ENCODE measurements around the gene NEUROD2.

Gene NEUROD2

DNA sequence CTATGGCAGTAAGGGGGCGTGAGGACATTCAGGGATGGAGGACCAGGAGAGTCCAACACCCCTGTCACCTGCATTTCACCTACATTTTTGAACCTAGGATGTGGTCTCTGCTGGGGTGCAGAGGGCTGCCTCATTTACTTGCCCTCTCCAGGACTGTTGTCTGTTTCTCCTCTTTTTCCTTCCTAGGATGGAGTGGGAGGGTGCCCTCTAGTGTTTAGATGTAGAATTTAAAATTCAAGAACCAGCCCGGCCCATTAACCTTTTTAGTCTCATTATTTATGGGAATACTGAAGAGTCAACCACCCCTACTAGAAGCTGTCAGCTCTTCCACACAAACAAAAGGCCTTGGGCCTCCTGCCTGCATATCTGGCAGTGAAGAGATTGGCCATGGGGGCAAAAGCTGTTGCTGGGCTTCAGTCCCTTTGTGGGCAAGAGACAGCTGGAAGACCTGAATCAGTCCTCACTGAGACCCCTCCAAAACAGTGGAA, 26.7 kb upstream of the NEUROD2 start:
- DNase-seq = peak; percentile 12

DNA sequence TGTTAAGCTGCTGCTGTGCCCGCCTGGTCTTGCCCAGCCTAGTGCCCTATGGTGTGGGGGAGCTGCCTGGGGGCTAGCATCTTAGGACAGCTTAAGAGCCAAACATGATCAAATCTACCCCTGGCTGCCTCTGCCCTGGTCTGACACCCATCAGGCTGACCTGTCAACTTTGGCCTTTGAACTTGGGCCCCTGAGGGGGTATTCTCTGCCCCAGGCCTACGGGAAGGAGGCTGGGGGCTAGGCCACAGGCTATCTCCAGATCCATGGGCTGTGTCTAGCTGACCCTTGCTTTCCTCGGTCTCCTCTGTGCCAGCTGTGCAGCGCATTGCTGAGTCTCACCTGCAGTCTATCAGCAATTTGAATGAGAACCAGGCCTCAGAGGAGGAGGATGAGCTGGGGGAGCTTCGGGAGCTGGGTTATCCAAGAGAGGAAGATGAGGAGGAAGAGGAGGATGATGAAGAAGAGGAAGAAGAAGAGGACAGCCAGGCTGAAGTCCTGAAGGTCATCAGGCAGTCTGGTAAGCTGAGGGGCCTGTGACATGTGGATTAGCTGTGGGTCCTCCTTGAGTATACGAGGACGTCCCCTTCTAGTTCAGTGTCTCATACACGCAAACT, 26.0 kb upstream of the NEUROD2 start:
- no peak for DNase-seq

DNA sequence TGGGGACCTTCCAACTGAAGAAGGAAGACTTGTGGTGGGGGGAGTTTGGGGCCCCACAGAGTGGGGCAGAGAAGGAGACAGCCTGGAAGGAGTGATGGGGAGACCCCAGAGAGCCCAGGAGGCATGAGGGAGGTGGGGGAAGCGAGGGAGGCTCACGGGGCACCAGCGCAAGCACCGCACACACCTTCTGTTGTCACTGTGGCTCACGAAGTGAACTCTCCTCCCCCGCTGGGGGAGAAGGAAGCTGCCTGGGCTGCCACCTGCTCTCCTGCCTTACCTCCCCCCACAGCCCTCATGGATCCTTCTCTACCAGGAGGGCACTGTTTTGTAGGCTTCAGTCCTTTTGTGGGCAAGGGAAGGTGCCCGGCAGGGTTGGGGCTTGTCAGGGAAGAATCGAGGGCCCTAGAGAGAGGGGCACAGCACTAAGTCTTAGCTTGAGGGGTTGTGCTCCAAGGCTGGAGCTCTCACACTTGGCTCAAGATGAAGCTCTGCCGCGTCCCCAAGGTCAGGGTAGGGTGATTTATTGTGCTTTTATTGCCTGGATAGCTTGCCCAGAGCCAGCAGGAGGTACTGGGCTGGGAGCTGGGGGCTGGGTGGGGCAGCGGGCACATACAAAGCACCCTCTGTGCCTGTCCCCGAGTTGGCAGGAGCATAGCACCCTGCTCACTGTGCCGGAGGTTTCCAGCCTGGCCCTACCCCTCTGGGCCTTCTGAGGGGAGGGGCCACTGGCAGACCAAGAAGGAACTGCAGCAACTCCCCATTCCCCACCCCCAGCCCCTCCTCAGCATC, 24.6 kb upstream of the NEUROD2 start:
- no peak for DNase-seq

DNA sequence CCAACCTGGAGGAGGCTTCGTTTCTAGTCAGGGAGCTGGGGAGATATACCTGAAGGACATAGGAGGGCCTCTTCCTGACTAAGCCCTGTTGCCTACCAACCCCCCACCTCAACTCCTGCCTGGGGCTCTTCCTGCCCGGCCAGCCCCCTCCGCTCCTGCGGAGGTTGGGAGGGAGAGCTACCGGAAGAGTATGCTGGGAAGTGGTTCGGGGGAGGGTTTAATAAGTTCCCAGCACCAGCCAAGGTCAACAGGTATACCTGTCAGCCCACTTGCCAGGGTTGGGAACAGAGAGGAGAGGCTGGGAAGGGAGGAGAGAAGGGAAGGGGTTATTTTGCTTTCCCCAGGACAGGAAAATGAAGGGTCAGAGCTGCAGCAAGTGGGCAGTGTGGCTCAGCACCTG, 23.7 kb upstream of the NEUROD2 start:
- no peak for DNase-seq

DNA sequence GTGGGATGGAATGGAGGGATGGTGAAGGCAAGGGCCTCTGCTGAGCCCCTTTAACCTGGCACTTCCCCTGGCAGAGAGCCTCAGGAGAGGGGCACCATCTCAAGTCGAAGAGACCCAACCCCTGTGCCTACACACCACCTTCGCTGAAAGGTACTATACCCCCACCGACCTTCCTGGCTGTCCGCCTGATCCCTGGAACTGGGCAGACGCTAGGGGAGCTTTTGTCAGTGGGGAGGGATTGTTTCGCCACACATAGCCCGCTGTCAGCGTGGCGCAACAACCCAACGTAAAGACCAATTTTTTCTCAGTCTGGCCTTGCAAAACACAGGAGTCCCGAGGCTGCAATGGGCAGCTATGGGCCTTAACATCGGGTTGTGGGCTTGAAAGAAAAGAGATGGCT, 22.2 kb upstream of the NEUROD2 start:
- no peak for DNase-seq

DNA sequence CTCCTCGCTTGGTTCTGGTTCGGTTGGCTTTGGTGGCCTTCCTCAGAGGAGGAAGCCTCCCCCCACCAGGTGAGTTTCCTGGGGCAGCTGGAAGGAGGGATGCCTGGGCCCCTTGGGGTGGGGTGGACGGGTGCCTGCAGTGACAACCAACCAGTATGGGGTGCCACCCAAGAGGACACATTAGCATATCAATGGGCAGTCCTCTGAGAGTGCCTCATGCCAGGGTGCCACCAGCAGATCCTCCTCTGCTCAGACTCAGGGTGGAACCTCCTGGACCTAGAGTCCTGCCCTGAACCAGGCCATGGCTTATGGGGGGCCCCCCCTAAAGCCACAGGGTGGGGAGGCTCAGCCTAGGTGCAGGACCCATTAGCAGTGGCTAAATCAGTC, 21.8 kb upstream of the NEUROD2 start:
- no peak for DNase-seq

DNA sequence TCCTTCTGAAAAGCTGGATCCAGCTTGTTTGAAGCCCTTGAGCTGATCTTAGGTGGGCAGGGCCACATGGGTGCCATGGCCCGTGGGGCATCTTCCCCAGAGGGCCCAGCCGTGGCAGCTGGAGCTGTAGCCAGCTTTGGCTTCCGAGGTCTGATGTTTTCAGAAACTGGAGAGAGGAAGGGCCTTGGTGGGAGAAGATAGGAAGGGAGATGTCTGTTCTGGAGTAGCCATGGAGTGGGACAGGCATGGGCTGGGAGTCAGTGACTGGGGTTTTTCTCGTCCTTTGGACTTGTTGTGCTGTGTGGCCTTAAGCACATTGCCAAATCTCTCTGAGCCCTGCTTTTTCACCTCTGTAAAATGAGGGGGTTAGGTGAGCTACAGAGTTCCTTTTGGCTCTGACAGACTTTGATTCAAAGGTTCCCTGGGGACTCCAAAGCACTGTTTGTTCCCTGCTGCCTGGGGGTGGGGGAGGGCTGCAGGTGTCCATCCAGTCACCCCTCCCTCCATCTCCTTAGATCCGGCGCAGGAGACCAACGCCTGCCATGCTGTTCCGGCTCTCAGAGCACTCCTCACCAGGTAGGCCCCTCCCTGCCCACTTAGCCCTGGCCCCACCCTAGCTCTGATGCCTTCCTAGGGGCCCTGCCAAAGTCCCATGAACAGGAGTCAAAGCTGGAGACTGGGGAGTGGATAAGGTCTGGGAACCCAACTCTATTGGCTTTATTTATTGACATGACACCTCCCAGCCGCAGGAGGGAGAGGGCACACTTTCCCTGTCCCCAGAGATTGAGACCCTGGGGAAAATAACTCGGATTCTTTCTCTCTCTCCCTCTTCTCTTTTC, 21.2 kb upstream of the NEUROD2 start:
- no peak for DNase-seq

DNA sequence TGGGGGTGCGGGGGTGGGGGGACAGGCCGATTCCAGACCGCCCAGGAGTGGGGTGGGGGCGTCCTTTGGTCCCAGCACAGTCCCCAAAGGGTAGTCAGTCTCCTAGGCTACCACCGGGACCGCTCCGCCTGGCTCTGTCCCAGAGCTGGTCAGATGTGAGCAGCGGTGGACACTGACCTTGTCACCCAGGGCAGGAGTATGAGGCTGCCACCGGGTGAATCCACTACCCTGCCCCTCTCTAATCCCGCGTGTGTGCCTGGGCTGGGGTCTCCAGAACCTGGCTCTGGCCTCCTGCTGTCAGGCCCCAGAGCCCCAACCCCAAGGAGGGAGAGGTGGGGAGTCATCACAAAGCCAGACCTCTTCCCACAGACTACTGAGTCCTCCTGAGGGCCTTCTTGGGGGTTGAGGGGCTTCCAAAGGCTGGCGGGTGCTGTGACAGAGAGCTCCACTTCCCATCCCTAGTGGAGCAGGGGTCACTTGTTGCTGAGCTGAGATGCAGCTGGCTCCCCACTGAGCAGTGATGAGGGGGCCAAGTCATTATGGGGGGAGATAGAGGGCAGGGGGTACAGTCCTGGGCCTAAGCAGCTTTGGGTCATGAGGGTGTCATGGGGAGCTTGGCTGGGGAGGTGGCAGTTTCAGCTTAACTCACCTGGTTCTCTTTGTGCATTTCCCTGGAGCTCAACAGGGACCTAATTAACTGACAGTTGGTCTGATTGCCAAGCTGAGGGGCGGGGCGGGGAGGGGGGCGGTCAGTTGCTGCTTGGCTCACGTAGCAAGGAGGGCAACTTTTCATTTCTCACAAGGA, 20.2 kb upstream of the NEUROD2 start:
- no peak for DNase-seq

DNA sequence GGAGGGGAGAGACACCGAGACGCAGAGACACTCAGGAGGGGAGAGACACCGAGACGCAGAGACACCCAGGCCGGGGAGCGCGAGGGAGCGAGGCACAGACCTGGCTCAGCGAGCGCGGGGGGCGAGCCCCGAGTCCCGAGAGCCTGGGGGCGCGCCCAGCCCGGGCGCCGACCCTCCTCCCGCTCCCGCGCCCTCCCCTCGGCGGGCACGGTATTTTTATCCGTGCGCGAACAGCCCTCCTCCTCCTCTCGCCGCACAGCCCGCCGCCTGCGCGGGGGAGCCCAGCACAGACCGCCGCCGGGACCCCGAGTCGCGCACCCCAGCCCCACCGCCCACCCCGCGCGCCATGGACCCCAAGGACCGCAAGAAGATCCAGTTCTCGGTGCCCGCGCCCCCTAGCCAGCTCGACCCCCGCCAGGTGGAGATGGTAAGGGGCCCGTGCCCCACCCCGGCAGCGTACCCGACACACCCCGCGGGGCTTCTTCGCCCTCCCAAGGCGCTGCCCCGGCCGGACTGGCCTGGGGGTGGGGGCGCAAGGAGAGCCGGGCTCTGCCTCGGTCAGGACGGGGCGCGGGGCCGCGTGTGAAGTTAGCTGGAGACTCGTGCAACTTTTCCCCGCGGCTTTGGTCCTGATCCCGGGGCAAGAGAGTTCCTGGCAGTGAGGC, 19.5 kb upstream of the NEUROD2 start:
- DNase-seq = no peak

DNA sequence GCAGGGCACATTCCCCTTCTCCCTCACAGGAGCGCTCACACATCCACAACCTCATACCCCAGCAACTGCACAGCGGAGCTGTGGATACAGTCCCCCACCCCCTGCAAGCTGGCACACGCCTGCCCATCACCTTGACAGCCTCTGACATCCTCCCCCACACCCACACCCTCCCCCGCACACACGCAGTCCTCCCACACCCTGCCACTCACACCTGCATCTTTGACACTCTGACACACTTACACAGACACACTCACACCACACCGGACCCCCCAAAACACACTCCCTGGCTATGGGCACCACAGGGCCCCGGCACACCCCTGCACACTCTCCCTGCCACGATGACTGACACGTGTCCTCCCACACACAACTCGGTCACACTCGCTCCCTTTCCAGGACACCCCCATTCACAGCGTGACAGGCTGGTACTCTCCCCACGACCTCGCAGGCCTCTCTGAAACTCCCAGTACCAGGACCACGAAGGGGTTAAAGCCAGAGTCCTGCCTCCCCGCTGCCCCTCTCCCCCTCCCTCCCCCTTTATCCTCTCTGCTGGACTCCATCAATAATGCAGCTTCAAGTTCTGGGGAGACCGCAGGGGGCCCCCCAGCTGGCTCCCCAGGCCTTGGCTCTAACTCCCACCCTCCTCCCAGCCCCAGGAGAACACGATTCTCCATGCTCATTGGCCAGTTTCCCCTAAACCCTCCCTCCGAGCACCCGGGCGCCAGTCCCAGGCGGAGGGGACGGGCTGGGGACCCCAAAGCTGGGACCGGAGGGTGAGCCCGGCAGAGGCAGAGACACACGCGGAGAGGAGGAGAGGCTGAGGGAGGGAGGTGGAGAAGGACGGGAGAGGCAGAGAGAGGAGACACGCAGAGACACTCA, 18.7 kb upstream of the NEUROD2 start, which contains the start of gene PPP1R1B:
TSS of gene PPP1R1B (plus strand) at position 782 of the 876 bp plus-strand sequence. CDS start 441 bp downstream, outside the sequence.
- DNase-seq = no peak

DNA sequence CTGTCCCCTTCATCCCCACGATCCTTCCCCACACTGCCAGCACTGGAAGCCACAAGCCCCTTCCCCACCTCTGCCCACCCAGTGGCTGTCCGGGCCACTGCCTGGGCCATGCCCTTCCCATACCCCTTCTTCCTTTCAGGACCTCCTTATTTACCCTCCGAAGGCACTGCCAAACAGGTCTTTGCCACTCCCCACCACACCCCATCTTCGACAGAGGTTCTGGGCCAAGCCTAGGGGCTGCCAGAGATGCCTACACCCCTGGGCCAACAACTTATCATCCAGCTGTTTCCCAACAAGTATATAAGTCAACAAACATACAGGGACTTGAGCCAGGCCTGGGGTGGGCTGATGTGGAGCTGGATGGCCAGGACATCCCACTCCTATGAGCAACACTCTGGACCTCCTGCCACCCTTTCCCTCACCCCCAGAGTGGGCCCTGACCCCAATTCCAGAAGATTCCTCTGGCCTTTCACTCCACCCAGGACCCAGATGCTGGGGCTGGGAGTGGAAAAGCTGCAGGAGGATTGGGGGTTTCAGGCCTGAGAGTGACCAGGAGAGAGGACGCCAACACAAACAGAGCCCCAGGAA, 17.6 kb upstream of the NEUROD2 start:
- DNase-seq = no peak

DNA sequence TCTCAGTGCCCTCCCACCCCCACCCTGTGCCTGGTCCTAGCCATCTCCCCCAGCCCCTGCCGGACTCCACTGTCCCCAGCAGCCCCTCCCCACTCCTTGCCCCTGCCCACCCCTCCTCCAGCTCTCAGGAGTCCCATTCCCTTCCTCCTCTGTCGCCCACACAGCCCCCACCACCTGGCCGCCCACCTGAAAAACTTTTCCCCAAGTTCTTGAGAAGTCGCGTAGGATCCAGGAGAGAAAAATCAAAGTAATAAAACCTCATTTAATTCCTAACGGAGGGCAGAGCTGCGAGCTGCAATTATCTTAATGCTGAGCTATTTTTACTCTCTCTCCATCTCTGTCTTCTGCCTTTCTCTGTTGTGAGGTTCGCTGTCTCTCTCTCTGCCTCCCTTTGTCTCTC, 16.6 kb upstream of the NEUROD2 start:
- DNase-seq = no peak

DNA sequence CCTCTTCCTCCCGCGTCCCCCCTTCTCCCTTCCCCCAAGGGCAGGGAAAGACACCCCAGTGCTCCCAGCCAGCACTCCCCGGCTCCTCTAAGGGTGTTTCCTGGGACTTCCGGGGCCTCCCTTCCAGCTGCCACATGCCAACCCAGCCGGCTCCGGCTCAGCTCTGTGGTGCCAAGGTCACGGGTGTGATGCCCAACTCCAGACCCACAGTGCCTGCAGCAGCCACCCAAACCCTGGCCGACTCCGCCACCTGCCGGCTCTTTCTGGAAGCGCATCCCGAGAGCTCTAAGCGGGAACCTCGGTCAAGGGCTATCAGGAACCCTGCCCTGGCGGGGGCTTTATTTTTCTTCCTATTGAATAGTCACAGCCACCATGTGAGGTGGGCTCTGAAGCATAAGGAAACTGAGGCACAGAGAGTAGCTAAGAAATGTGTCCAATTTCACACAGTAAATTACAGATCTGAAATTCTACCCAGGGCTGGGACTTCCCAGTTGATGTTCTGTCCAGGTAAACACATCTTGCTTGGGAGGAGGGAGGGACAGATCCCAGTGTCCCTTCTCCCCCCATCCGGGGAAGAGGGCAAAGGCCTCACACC, 15.7 kb upstream of the NEUROD2 start:
- peak; percentile 44 for DNase-seq

DNA sequence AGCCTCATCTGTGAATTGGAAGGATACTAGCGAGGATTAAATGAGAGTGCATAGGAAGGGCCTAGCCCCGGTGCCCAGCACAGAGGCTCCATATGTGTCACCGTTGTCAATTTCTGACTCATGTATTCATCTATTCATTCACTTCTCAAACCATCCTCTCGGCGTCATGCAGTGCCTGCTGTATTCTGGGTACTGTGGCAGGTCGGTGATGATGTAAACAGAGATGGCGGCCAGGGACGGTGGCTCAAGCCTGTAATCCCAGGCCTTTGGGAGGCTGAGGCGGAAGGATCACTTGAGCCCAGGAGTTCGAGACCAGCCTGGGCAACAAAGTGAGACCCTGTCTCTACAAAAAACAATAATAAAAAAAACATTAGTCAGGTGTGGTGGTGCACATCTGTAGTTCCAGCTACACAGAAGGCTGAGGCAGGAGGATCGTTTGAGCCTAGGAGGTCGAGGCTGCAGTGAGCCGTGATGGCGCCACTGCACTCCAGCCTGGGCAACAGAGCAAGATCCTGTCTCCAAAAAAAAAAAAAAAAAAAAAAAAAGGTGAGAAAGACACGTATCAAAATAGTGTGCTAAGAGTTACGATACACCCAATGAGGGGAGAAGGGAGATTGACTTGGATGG, 14.8 kb upstream of the NEUROD2 start:
- no peak for DNase-seq

DNA sequence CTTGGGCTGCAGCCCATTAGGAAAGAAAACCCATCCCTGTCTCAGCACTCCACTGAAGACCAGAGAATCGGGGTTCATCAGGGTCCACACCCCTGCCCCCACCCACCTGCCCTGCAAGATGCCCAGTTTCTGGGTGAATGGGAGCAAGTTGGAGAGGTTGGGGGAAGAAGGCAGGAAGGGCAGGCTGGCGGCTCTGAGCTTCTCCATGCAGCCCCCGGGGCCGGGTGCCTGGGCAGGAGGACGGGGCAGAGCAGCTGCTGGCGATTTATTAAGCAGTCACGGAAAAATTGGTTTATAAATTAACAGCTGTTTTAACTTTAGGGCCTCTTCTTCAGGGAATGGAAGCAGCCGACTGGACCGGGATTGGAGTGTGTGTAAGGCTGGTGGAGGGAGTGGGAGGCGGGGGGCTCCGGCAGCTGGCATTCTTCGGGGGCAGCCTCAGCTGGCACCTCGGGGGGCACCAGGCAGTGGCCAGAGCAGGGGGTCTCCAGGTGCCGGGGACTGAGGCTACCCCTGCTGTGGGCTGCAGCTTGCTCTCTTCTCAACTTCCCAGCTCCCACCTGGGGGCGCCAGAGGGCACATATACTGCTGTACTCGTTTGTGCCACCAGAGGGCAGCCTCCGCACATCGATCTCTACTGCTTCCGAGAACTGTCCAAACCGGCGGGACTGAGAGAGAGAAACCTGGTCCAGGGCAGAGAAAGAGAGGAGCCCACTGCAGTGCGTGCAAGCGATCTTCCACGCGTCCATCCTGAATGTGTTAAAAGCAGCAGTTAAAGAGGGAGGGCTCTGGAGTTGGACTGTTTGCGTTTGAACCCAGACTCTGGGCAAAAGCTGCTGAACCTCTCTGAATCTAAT, 14.0 kb upstream of the NEUROD2 start:
- DNase-seq = peak; percentile 54

DNA sequence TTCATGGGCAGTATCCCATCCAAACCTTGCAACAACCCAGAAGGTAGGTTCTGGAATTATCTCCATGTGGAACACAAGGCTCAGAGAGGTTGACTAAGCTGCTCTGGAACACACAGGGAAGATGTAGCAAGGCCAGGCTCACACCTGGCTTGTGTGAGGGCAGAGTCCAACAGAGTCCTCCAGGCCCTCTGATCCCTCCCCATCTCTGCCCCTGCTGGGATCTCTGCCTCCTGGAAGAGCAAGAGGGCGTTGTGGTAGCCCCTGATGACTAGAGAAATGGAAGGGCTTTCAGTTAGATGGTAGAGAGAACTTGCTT, 12.0 kb upstream of the NEUROD2 start:
- no peak for DNase-seq

DNA sequence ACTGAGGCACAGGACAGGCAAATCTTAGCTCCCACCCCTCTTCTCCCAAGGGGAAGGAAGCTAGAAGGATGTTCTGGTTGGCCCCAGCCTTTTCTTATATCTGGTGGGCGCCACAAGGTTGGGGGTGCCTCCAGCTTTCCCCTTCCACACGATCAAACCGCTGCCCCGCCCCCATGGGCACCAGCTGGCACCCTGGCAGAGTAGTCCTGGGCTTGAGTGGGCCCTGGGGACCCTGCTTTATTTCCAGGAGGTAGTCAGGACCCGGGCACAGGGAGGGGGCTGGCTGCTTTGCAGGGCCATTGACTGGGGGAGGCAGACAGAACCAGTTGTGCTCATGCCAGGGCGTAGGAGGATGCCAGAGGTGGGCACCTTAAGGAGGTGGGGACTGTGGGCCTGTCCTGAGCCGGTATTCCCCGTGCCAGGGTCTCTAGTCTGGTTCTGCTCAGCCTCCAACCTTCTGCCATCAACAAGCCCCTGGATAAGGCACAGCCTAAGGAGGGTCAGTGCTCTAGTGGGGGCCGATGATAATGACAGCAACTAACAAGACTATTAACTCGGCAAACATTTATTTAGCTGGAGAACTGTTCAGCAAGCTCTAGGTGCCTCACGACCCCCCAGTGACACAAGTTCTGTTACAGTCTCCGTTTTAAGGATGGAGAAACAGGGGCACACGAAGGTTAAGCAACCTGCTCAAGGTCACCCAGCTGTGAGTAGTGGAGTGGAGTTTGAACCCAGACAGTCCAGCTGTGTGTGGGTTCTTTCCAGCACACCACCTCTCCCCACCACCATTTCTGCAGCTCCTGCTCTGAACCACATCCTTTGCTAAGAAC, 11.5 kb upstream of the NEUROD2 start:
- DNase-seq = no peak

Data from NCI-H226 (cell line).